HEK293T (cell line): Measurements from ENCODE around the gene ARMC3.

Source experiments
- CTCF ChIA-PET: fragments of 350-600 bp; formaldehyde crosslinking; extraction: SDS; loops from one replicate; lab custom pipeline; 2021; ENCODE audit warnings: antibody characterized with exemption, inconsistent platforms; lab: Yijun Ruan, JAX
- POLR2A ChIA-PET: fragments of 350-600 bp; formaldehyde crosslinking; extraction: SDS; loops from one replicate; lab custom pipeline; 2020; ENCODE audit warnings: antibody characterized with exemption, inconsistent platforms; lab: Yijun Ruan, JAX
- DNase-seq: peaks from one replicate; pipeline ENCODE4 v3.0.0; 2012; ENCODE audit warnings: mixed read lengths; ENCODE audit errors: extremely low spot score
- ARNT ChIP-seq: fragments of 450-650 bp; IDR thresholded peaks from 2 replicates; pipeline ENCODE4 v1.6.1; 2017; ENCODE audit warnings: mild to moderate bottlenecking
- BHLHE40 ChIP-seq: fragments of 450-650 bp; IDR thresholded peaks from 2 replicates; pipeline ENCODE4 v1.6.1; 2016; ENCODE audit warnings: mild to moderate bottlenecking, moderate library complexity, borderline replicate concordance
- CTBP1 ChIP-seq: fragments of 450-650 bp; IDR thresholded peaks from 2 replicates; pipeline ENCODE4 v1.6.1; 2016; ENCODE audit warnings: borderline replicate concordance
- ELF4 ChIP-seq: fragments of 450-650 bp; IDR thresholded peaks from 2 replicates; pipeline ENCODE4 v1.6.1; 2017; ENCODE audit warnings: antibody characterized with exemption
- FOXA1 ChIP-seq: fragments of 450-650 bp; IDR thresholded peaks from 2 replicates; pipeline ENCODE4 v1.6.1; 2016; ENCODE audit warnings: mild to moderate bottlenecking
- FOXK2 ChIP-seq: fragments of 450-650 bp; IDR thresholded peaks from 2 replicates; pipeline ENCODE4 v1.6.1; 2016; ENCODE audit warnings: mild to moderate bottlenecking
- FOXM1 ChIP-seq: fragments of 450-650 bp; IDR thresholded peaks from 2 replicates; pipeline ENCODE4 v1.6.1; 2017; ENCODE audit warnings: mild to moderate bottlenecking, borderline replicate concordance
- HDGF ChIP-seq: fragments of 450-650 bp; IDR thresholded peaks from 2 replicates; pipeline ENCODE4 v1.6.1; 2017; ENCODE audit warnings: antibody characterized with exemption, borderline replicate concordance
- L3MBTL2 ChIP-seq: fragments of 450-650 bp; conservative IDR thresholded peaks from 2 replicates; pipeline ENCODE4 v1.6.1; 2016; ENCODE audit warnings: mild to moderate bottlenecking
- LEF1 ChIP-seq: fragments of 450-650 bp; IDR thresholded peaks from 2 replicates; pipeline ENCODE4 v1.6.1; 2017; ENCODE audit warnings: mild to moderate bottlenecking, borderline replicate concordance
- NFRKB ChIP-seq: fragments of 450-650 bp; IDR thresholded peaks from 2 replicates; pipeline ENCODE4 v1.6.1; 2016; ENCODE audit warnings: mild to moderate bottlenecking, moderate library complexity
- PKNOX1 ChIP-seq: fragments of 450-650 bp; IDR thresholded peaks from 2 replicates; pipeline ENCODE4 v1.6.1; 2016
- SP1 ChIP-seq: fragments of 450-650 bp; IDR thresholded peaks from 2 replicates; pipeline ENCODE4 v1.6.1; 2017
- SUZ12 ChIP-seq: fragments of 450-650 bp; IDR thresholded peaks from 2 replicates; pipeline ENCODE4 v1.6.1; 2016; ENCODE audit warnings: mild to moderate bottlenecking
- TARDBP ChIP-seq: fragments of 450-650 bp; IDR thresholded peaks from 2 replicates; pipeline ENCODE4 v1.6.1; 2016
- ZNF384 ChIP-seq: fragments of 450-650 bp; IDR thresholded peaks from 2 replicates; pipeline ENCODE4 v1.6.1; 2016

ARMC3 gene

GRCh38 chr10:23079700-23080099 is 151.8 kb downstream of the ARMC3 start:
- DNase-seq, result no peak
- POLR2A ChIA-PET, result no interaction called here
- CTCF ChIA-PET, result interaction anchor here (0.7 to 1.1 kb wide), 2 partner anchors 9 to 117 kb away, joined by 3 read pairs; no protein-coding TSS in a partner anchor
- no peak for TF ChIP-seq FOXM1
- TF ChIP-seq SUZ12, result no peak
- TF ChIP-seq CTBP1, result no peak
- TF ChIP-seq L3MBTL2, result no peak
- TF ChIP-seq HDGF, result no peak
- TF ChIP-seq TARDBP, result no peak
- no peak for TF ChIP-seq FOXA1
- TF ChIP-seq BHLHE40, result no peak
- TF ChIP-seq LEF1, result no peak
- TF ChIP-seq ARNT, result no peak
- TF ChIP-seq PKNOX1, result no peak
- TF ChIP-seq ELF4, result no peak

GRCh38 chr10:23080262-23080661 is 152.4 kb downstream of the ARMC3 start:
- TF ChIP-seq NFRKB (no peak), TARDBP (no peak), BHLHE40 (no peak), CTBP1 (peak; percentile 53; the same call in 1 of the 2 replicates), SP1 (no peak), LEF1 (no peak), FOXA1 (no peak), FOXM1 (no peak), SUZ12 (no peak), PKNOX1 (0 out of 2 replicates have a peak, but pooled peaks have one; percentile 29), ZNF384 (no peak), FOXK2 (no peak), HDGF (no peak), L3MBTL2 (peak; percentile 60), ELF4 (no peak), ARNT (no peak)
- ChIA-PET CTCF (no interaction called here), POLR2A (no interaction called here)
- no peak for DNase-seq

GRCh38 chr10:23081221-23081750 is 153.4 kb downstream of the ARMC3 start:
- no peak for TF ChIP-seq FOXK2
- TF ChIP-seq BHLHE40, result no peak
- no peak for TF ChIP-seq ARNT
- no peak for TF ChIP-seq HDGF
- no peak for TF ChIP-seq L3MBTL2
- no peak for TF ChIP-seq ELF4
- no peak for TF ChIP-seq SUZ12
- no peak for TF ChIP-seq FOXM1
- ChIA-PET CTCF (interaction anchor here (0.7 to 1.0 kb wide), 2 partner anchors 76 to 1896 kb away, joined by 3 read pairs; no protein-coding TSS in a partner anchor), POLR2A (no interaction called here)
- no peak for DNase-seq

GRCh38 chr10:23081891-23082290 is 154.0 kb downstream of the ARMC3 start:
- TF ChIP-seq HDGF (no peak), SP1 (no peak), FOXK2 (no peak), ELF4 (no peak), ARNT (no peak), PKNOX1 (no peak), BHLHE40 (no peak)
- CTCF ChIA-PET, result interaction anchor here (1.0 kb wide), 1 partner anchor 76 kb away, joined by 3 read pairs; no protein-coding TSS in a partner anchor
- DNase-seq, result peak; percentile 45
- POLR2A ChIA-PET, result no interaction called here
